A549 (cell line): ENCODE results near the gene RBM3.

Experiments
- CHD2 ChIP-seq: fragments of 150-350 bp; IDR thresholded peaks from 2 replicates; pipeline ENCODE4 v1.6.1; 2014; ENCODE audit warnings: low read length; ENCODE audit not compliant: partially characterized antibody
- EP300 ChIP-seq, 2 experiments: fragments of >200 bp; sonication (Bioruptor Twin); formaldehyde crosslinking; IDR thresholded peaks; 2 replicates in 1 of 2; 3 replicates in 1 of 2; pipeline ENCODE4 v1.6.1; 2016 to 2017
- FOSB ChIP-seq: fragments of 250-450 bp; sonication (Bioruptor Pico); IDR thresholded peaks from 2 replicates; pipeline ENCODE4 v1.5.0; 2020; ENCODE audit warnings: mild to moderate bottlenecking, moderate library complexity
- HDAC2 ChIP-seq: fragments of 200-600 bp; sonication (generic); IDR thresholded peaks from 2 replicates; pipeline ENCODE4 v1.6.1; 2016
- JUNB ChIP-seq: fragments of >200 bp; sonication (Bioruptor Twin); formaldehyde crosslinking; IDR thresholded peaks from 2 replicates; pipeline ENCODE4 v1.6.1; 2016
- MAFK ChIP-seq: fragments of 450-650 bp; IDR thresholded peaks from 2 replicates; pipeline ENCODE4 v1.6.1; 2014; ENCODE audit not compliant: partially characterized antibody
- MAZ ChIP-seq: fragments of 150-350 bp; IDR thresholded peaks from 2 replicates; pipeline ENCODE4 v1.6.1; 2014; ENCODE audit warnings: antibody characterized with exemption, low read depth, low read length, borderline replicate concordance
- TF ChIP-seq, protein P1 (sequence below): fragments of >200 bp; sonication (Bioruptor Twin); formaldehyde crosslinking; IDR thresholded peaks from 3 replicates; pipeline ENCODE4 v1.5.1; 2016
- TF ChIP-seq, protein P2 (sequence below): fragments of >200 bp; sonication (Bioruptor Twin); formaldehyde crosslinking; IDR thresholded peaks from 3 replicates; pipeline ENCODE4 v1.6.1; 2016

DNA sequence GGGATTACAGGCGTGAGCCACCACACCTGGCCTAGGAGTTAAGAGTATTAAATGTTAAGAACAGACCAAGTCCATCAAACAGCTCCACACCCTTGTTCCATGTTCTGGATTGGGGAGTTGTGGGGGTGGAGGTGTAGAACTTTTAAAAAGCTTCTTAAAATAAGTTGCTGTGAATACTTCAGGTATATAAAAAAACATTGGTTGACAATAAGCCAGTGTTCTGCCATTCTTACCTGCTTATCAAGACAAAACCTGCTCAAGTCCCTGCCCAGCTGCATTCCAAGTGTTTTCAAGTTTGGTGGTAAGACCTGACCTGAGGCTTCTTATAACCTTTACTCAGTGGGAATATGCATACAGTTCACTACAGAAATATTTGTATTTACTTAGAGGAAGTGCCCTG is 6.4 kb downstream of the RBM3 start:
- TF ChIP-seq JUNB (no peak), EP300 (IDR thresholded peaks at IDR 0.05) (no peak), MAFK (no peak), CHD2 (no peak), MAZ (no peak), FOSB (no peak), HDAC2 (no peak)
- TF ChIP-seq, protein P1, sequence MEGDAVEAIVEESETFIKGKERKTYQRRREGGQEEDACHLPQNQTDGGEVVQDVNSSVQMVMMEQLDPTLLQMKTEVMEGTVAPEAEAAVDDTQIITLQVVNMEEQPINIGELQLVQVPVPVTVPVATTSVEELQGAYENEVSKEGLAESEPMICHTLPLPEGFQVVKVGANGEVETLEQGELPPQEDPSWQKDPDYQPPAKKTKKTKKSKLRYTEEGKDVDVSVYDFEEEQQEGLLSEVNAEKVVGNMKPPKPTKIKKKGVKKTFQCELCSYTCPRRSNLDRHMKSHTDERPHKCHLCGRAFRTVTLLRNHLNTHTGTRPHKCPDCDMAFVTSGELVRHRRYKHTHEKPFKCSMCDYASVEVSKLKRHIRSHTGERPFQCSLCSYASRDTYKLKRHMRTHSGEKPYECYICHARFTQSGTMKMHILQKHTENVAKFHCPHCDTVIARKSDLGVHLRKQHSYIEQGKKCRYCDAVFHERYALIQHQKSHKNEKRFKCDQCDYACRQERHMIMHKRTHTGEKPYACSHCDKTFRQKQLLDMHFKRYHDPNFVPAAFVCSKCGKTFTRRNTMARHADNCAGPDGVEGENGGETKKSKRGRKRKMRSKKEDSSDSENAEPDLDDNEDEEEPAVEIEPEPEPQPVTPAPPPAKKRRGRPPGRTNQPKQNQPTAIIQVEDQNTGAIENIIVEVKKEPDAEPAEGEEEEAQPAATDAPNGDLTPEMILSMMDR: no peak
- TF ChIP-seq, protein P2, sequence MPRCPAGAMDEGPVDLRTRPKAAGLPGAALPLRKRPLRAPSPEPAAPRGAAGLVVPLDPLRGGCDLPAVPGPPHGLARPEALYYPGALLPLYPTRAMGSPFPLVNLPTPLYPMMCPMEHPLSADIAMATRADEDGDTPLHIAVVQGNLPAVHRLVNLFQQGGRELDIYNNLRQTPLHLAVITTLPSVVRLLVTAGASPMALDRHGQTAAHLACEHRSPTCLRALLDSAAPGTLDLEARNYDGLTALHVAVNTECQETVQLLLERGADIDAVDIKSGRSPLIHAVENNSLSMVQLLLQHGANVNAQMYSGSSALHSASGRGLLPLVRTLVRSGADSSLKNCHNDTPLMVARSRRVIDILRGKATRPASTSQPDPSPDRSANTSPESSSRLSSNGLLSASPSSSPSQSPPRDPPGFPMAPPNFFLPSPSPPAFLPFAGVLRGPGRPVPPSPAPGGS: no peak
